ENCODE measurements around the gene DIDO1. TPM values are rescaled to one million over a fixed set of nuclear protein-coding genes. Genes with fewer than 3 reads are reported as not detected.

Gene DIDO1
- total RNA-seq, 2 donors from 2014 or later: 63.8 to 80.4 TPM

DNA sequence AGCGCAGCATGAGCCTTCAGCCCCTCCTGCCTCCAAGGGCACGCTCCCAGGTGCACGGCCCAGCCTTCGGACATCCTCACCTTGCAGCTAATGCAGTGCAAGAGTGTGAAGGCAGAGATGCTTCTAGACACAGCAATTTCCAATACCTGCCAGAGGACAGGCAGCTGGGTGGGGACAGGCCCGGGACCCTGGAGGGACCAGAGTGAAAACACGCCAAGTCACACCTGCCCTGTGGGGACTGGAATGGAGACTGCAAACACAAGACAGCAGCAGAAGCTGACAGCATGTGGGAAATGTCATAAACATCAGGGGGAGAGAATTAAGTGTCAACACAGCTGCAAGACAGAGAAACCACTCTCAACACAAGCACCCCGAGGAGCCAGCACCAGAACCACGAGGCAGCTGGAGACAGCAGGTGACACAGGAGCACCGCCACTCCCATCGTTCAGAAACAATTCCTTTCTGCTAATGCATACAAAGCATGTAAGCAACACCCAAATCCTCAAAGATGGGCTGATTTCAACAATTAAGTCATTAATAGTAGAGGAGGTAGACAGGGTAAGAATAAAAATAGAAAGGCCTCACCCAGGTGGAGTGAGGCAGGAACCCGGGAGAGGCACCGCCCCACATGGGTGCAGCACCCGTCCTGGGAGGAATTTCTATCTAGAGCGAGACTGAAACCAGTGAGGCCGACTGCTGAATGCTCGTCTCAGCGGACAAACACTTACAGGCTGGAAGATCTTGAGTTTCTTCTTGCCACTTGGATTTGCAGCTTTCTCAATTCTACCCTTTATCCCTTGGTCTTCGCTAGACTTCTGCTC, 17.1 kb downstream of the DIDO1 start:
- no peaks in the 10 kb centered on the region for H3K9me3 ChIP-seq
- TF ChIP-seq, protein P1, sequence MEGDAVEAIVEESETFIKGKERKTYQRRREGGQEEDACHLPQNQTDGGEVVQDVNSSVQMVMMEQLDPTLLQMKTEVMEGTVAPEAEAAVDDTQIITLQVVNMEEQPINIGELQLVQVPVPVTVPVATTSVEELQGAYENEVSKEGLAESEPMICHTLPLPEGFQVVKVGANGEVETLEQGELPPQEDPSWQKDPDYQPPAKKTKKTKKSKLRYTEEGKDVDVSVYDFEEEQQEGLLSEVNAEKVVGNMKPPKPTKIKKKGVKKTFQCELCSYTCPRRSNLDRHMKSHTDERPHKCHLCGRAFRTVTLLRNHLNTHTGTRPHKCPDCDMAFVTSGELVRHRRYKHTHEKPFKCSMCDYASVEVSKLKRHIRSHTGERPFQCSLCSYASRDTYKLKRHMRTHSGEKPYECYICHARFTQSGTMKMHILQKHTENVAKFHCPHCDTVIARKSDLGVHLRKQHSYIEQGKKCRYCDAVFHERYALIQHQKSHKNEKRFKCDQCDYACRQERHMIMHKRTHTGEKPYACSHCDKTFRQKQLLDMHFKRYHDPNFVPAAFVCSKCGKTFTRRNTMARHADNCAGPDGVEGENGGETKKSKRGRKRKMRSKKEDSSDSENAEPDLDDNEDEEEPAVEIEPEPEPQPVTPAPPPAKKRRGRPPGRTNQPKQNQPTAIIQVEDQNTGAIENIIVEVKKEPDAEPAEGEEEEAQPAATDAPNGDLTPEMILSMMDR (IDR thresholded peaks at IDR 0.05): no peak
- no peak overlapping the region for H3K27ac ChIP-seq
- H3K4me1 ChIP-seq (ENCODE audit: control insufficient read depth in 1 of 2, low read depth in 2 of 2): peaks cover 13 to 33% of the 10 kb centered on the region in 2 donors
- H3K36me3 ChIP-seq: peaks cover 86% of the 10 kb centered on the region
- H3K27me3 ChIP-seq (replicated peaks; ENCODE audit: insufficient read depth): no peaks in the 10 kb centered on the region
- ATAC-seq (ENCODE audit: insufficient number of reproducible peaks, low FRiP score, low read depth) (no peak), DNase-seq (ENCODE audit: low spot score) (no peak)
- H3K4me3 ChIP-seq: no peak overlapping the region

DNA sequence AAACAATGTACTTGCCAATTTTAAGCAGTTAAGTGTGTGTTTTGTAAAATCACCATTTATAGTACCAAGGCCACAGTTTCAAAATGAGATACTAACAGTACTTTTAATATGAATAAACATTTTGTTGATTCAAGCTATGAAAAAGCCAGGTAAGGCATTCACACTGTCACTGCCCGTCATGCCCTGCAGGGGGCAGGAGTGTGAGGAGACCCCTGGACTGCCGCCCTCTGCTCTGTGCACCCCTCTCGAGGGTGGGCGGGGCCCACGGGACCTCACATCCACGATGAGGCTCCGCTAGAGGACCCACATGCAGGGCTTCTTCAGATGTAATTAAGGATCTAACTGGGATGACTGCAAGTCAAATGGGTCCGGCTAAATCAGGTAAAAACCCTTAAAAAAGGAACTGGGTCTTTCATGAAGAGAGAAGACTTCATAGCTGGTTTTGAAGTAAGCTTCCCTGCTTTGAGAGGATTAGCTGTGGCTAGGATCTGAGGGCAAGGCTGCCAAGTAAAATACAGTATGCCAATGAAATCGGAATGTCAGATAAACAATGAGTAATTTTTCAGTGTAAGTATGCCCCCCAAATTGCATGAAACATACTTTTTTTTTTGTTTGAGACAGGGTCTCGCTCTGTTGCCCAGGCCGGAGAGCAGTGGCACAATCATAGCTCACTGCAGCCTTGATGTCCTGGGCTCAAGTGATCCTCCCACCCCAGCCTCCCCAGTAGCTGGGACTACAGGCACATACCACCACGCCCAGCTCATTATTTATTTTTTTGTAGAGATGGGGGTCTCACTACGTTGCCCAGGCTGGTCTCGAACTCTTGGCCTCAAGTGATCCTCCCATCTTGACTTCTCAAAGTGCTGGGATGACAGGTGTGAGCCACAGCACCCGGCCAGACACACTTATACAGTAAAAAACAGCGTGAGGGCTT, 18.7 kb downstream of the DIDO1 start:
- Histone ChIP-seq H3K36me3 (peaks cover 92% of the 10 kb centered on the region), H3K27ac (no peak overlapping the region), H3K9me3 (no peaks in the 10 kb centered on the region), H3K27me3 (replicated peaks; ENCODE audit: insufficient read depth) (no peaks in the 10 kb centered on the region), H3K4me1 (ENCODE audit: control insufficient read depth in 1 of 2, low read depth in 2 of 2) (peaks cover 5 to 21% of the 10 kb centered on the region in 2 donors), H3K4me3 (no peak overlapping the region)
- ATAC-seq (ENCODE audit: insufficient number of reproducible peaks, low FRiP score, low read depth) (no peak), DNase-seq (ENCODE audit: low spot score) (no peak)
- TF ChIP-seq, protein P1 (IDR thresholded peaks at IDR 0.05): no peak

DNA sequence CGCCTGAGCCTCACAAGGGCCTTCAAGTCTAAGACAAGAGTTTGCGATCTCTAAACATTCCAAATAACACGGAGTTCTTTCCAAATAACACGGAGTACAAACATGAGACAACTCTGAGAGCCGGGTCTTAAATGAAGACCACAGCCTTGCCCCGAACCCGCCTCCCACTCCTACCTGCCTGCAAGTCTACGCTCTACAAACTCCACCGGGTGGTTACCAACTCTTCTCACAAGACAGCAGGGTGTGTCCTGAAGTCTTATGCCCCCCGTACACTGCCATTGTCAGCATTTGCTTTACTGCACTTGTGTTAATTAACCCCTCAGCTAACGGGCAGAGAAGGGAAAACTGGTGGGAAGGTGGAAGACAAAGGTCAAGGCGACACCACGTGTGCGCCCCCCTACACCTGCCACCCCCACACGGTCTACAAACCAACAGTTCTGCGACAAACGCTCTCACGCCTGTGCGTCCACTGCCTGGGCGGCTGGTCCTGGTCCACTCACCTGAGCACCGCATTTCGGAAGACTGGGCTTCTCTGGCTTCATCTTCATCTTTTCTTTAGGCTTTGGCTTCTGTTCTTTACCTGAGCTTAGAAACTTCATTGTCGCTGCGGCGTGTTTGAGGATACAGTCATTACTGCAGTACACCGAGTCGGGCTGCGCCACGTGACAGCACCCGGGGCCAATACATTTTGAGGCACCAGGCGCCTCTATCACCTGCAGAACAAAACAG, 19.5 kb downstream of the DIDO1 start:
- Histone ChIP-seq H3K36me3 (peaks cover 91% of the 10 kb centered on the region), H3K27ac (no peak overlapping the region), H3K4me1 (ENCODE audit: control insufficient read depth in 1 of 2, low read depth in 2 of 2) (peaks cover 5 to 17% of the 10 kb centered on the region in 2 donors), H3K4me3 (no peak overlapping the region), H3K27me3 (replicated peaks; ENCODE audit: insufficient read depth) (no peaks in the 10 kb centered on the region), H3K9me3 (no peaks in the 10 kb centered on the region)
- ATAC-seq (ENCODE audit: insufficient number of reproducible peaks, low FRiP score, low read depth) (no peak), DNase-seq (ENCODE audit: low spot score) (no peak)
- TF ChIP-seq, protein P1 (IDR thresholded peaks at IDR 0.05): no peak

DNA sequence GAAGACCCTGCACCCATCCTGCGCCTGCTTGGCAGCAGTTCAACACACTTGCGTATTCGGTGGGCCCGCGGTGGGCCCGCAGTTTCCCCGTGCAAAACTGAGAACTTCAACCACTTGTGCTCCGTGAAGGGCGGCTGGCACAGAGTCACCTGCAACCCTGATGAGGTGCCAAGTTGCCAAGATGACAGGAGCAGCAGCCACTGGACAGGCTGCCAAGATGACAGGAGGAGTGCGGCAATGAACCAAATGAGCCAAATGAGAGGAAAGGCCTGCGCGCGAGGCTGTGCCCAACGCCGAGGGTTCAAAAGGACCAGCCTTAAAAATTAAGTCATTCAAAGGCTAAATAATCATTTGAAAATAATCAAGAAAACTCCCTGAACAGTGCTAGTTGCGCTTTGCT, 20.1 kb downstream of the DIDO1 start:
- Histone ChIP-seq H3K4me1 (ENCODE audit: control insufficient read depth in 1 of 2, low read depth in 2 of 2) (peaks cover 5 to 17% of the 10 kb centered on the region in 2 donors), H3K27ac (no peak overlapping the region), H3K36me3 (peaks cover 85% of the 10 kb centered on the region), H3K9me3 (no peaks in the 10 kb centered on the region), H3K27me3 (replicated peaks; ENCODE audit: insufficient read depth) (no peaks in the 10 kb centered on the region), H3K4me3 (no peak overlapping the region)
- TF ChIP-seq, protein P1 (IDR thresholded peaks at IDR 0.05): no peak
- DNase-seq (ENCODE audit: low spot score) (no peak), ATAC-seq (ENCODE audit: insufficient number of reproducible peaks, low FRiP score, low read depth) (no peak)

Measured in thoracic aorta (tissue), 2 donors.